Measurements from ENCODE around the gene PLCB1.

The PLCB1 gene

DNA sequence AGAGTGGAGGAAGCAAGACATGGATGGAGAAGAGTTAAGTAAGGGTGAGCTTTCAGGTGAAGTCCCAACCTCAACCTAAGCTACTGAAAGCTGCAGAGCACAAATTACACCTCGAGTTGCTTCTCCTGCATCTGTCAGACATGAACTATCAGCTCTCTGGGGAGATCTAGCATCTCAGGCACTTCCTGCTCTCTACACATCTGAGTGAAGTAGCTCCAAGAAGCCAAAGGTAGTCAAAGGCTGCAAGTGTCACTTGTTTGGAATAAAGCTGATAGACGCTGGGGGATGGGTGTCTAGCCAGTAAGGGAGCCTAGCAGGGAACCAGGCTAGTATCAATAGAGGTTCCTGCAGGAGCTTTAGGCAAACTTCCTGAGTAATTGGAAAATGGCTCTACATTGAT, 228.0 kb downstream of the PLCB1 start:
- DNase-seq: no peak

GRCh38 chr20:8361006-8361652, 229.1 kb downstream of the PLCB1 start:
- DNase-seq: no peak
- TF ChIP-seq GATA1 (IDR thresholded peaks at IDR 0.05; ENCODE audit: low read depth, low read length): no peak
- TF ChIP-seq POLR2A (IDR thresholded peaks at IDR 0.05; ENCODE audit: low read length): no peak

More for the DNA sequence above, 228.0 kb downstream of the PLCB1 start:
- TF ChIP-seq POLR2A (IDR thresholded peaks at IDR 0.05; ENCODE audit: low read length) (no peak), GATA1 (IDR thresholded peaks at IDR 0.05; ENCODE audit: low read depth, low read length) (no peak)

GRCh38 chr20:8361779-8362178, 229.7 kb downstream of the PLCB1 start:
- no peak for DNase-seq
- TF ChIP-seq POLR2A (IDR thresholded peaks at IDR 0.05; ENCODE audit: low read length) (no peak), GATA1 (IDR thresholded peaks at IDR 0.05; ENCODE audit: low read depth, low read length) (no peak)

- no peak for DNase-seq
- TF ChIP-seq POLR2A (IDR thresholded peaks at IDR 0.05; ENCODE audit: low read length): no peak
These were observed 230.4 kb downstream of the PLCB1 start for GRCh38 chr20:8362457-8362856.

- DNase-seq: no peak
- TF ChIP-seq GATA1 (IDR thresholded peaks at IDR 0.05; ENCODE audit: low read depth, low read length) (no peak), POLR2A (IDR thresholded peaks at IDR 0.05; ENCODE audit: low read length) (no peak)
These were observed 232.1 kb downstream of the PLCB1 start for GRCh38 chr20:8363970-8364733.

DNA sequence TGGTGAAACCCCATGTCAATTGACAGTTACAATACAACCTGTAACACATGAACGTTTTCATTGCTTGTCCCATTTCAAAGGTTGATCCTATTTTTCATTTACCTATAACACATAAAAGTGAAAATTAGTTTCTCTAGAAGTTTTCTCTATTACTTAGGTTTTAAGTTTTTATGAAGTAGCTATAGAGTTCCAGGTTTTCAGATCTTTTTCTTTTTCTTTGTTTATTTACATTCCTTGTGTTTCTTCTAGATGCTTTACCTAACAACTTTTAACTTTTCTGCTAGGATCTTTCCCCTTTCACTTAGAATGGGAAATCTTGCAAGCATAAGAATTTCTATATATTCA, 232.6 kb downstream of the PLCB1 start:
- TF ChIP-seq GATA1 (IDR thresholded peaks at IDR 0.05; ENCODE audit: low read depth, low read length): no peak
- no peak for TF ChIP-seq POLR2A (IDR thresholded peaks at IDR 0.05; ENCODE audit: low read length)
- no peak for DNase-seq

DNA sequence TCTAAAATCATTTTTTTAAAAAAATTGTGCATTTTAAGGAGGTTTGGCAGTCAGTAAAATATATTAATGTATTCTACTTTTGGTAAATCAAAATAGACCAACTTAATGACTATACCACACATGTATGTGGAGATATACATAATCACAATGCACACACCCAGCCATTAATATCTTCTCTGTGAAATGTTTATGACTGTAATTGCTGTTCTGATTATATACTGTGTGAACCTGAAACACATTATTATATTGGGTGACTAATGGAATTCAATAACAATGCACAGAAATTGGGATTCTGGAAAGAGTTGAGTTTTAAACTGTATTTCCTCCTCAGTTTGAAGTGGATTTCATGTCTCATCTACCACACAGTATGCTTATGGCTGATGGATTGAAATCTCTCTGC, 233.6 kb downstream of the PLCB1 start:
- no peak for DNase-seq
- TF ChIP-seq GATA1 (IDR thresholded peaks at IDR 0.05; ENCODE audit: low read depth, low read length): no peak
- TF ChIP-seq POLR2A (IDR thresholded peaks at IDR 0.05; ENCODE audit: low read length): no peak

GRCh38 chr20:8366303-8366923, 234.3 kb downstream of the PLCB1 start:
- no peak for DNase-seq
- TF ChIP-seq GATA1 (IDR thresholded peaks at IDR 0.05; ENCODE audit: low read depth, low read length) (no peak), POLR2A (IDR thresholded peaks at IDR 0.05; ENCODE audit: low read length) (no peak)

GRCh38 chr20:8367689-8368088, 235.6 kb downstream of the PLCB1 start:
- no peak for DNase-seq
- TF ChIP-seq GATA1 (IDR thresholded peaks at IDR 0.05; ENCODE audit: low read depth, low read length) (no peak), POLR2A (IDR thresholded peaks at IDR 0.05; ENCODE audit: low read length) (no peak)

- DNase-seq: no peak
- TF ChIP-seq POLR2A (IDR thresholded peaks at IDR 0.05; ENCODE audit: low read length) (no peak), GATA1 (IDR thresholded peaks at IDR 0.05; ENCODE audit: low read depth, low read length) (no peak)
These were observed 236.6 kb downstream of the PLCB1 start for GRCh38 chr20:8368670-8369069.

GRCh38 chr20:8369311-8369710, 237.2 kb downstream of the PLCB1 start:
- TF ChIP-seq POLR2A (IDR thresholded peaks at IDR 0.05; ENCODE audit: low read length) (no peak), GATA1 (IDR thresholded peaks at IDR 0.05; ENCODE audit: low read depth, low read length) (no peak)
- DNase-seq: no peak

GRCh38 chr20:8370774-8371173, 238.7 kb downstream of the PLCB1 start:
- no peak for DNase-seq
- TF ChIP-seq POLR2A (IDR thresholded peaks at IDR 0.05; ENCODE audit: low read length): no peak

- no peak for TF ChIP-seq POLR2A (IDR thresholded peaks at IDR 0.05; ENCODE audit: low read length)
- no peak for TF ChIP-seq GATA1 (IDR thresholded peaks at IDR 0.05; ENCODE audit: low read depth, low read length)
- peak in 1 of 2 experiments; percentile 5 for DNase-seq
These were observed 240.8 kb downstream of the PLCB1 start for GRCh38 chr20:8372824-8373380.

GRCh38 chr20:8373579-8373978, 241.5 kb downstream of the PLCB1 start:
- DNase-seq: no peak
- TF ChIP-seq GATA1 (IDR thresholded peaks at IDR 0.05; ENCODE audit: low read depth, low read length): no peak
- TF ChIP-seq POLR2A (IDR thresholded peaks at IDR 0.05; ENCODE audit: low read length): no peak
